GM18520 (cell line): ENCODE results near the gene COMMD9.

Experiments used
- ATAC-seq: cut with Tn5 transposase; IDR thresholded peaks from one replicate; pipeline ENCODE4 v1.9.1; 2021; ENCODE audit not compliant: unreplicated experiment

Gene COMMD9

DNA sequence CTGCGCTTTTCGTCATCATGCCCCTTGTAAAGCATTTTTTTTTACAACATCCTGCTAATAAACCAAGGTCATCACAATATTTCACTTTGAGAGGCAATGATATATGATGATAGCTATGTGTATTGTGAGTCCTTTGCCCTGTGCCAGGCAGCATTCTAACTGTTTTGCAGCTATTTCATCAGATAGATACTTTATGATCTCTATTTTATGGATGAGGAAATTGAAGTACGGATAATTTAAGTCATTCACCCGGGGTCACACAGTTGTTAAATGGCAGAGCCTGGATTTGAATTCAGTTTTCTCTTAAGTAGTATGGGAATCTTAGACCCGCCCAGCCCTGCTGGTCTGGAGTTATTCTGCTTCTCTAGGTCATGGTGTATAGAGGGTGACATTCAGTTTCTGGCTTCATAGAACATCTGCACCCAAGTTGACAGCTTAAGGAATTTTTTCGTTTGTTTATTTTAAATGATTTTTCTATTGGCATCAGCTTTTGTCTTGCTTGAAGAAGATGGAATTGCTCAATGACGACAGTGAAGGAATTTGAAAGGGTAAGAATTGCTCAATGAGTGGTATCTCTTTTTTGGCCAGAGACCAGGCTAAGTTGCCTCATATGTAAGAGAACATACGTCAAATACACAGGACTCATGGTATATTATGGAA lies 7.8 kb upstream of the COMMD9 start:
- no peak for ATAC-seq

DNA sequence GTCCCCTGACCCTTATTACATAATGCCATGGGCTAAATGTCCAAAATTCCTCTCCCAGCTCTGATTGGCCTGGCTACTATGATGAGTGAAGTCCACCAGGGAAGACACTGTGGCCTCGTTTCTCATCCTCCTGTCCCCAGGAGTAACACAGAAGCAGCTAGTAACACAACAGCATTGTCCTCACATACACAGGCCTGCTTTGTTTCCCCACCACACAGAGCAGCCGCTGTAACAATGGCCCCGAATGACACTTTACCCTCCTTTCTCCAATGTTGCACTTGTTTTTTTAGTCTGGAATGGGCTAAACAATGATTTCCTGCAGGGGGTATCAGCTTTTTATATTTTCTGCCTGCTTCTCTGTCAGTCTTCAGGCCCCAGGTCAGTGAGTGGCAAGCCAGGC lies 6.7 kb upstream of the COMMD9 start, which contains the start of gene PRR5L:
Gene PRR5L (plus strand): TSS at position 363 of the 400 bp plus-strand sequence. CDS start 104,834 bp downstream, outside the sequence.
- ATAC-seq: no peak

DNA sequence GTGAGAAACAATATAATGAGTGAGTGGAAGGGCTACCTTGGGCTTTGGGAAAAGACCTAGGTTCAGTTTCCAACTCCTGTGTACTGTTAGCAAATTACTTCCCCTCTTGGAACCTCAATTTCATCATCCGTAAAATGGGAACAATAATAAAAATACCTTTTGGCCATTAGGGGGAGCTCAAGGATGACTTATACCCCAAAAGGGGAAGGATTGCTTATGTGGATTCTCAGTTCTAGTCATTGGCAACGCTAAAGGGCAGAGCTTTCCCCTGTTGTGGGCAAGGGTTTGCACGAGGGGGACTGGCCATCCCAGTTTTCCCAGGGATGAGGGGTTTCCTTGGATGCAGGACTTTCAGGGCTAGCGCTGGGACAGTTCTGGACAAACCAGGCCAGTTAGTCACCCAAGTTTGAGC lies 3.1 kb upstream of the COMMD9 start:
- peak; percentile 35 for ATAC-seq

DNA sequence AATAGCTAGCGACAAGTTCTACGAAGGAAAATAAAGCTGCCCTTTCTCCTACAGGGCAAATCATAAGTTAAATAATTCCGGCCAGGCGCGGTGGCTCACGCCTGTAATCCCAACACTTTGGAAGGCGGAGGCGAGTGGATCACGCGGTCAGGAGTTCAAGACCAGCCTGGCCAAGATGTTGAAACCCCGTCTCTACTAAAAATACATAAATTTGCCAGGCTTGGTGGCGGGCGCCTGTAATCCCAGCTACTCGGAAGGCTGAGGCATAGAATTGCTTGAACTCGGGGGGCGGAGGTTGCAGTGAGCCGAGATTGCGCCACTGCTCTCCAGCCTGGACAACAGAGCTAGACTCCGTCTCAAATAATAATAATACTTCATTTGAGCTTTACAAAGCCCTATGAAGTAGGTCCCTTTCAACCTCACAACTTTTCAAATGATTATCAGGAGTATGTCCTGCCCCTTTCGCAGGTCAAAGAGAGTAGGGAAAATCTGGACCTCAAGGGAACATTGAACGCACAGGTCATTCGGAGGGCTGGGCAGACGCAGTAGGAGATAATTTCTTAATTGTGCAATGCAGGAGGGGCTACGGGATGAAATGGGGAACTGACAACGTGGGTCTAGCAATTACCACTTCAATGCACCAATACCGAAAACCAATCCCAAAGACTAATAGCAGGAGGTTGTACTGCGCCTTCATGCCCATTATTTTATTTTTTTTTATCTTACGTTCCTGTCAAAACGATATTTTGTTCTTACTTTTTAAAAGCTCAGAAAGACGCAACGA lies 590 bp downstream of the COMMD9 start:
- no peak for ATAC-seq

DNA sequence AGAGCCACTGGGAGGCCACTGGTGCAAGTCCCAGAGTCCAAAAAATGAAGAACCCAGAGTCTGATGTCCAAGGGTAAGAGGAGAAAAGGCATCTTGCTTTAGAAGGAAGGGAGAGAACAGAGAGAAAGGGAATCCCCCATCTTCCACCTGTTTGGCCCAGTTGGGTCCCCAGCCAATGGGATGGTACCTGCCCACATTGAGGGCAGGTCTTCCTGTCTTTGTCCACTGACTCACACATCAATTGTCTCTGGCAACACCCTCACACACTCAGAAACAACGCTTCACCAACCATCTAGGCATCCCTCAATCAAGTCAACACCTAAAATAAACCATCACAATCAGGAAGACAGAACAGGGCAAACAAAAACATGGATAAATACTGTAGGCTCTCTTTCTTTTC lies 6.3 kb downstream of the COMMD9 start:
- ATAC-seq: no peak

DNA sequence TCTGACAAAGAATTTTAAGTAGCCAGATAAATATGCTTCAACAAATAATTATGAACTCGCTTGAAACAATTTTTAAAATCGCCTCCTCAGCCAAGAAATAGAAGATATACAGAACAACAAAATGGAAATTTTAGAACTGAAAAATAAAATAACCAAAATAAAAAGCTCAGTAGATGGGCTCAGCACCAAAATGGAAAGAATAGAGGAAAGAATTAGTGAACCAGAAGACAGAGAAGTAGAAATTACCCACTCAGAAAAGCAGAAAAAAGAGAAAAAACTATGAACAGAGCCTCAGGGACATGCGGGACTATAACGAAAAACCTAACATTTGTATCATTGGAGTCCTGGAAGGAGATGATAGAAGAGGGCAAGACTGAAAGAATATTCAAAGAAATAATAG lies 7.4 kb downstream of the COMMD9 start:
- no peak for ATAC-seq

DNA sequence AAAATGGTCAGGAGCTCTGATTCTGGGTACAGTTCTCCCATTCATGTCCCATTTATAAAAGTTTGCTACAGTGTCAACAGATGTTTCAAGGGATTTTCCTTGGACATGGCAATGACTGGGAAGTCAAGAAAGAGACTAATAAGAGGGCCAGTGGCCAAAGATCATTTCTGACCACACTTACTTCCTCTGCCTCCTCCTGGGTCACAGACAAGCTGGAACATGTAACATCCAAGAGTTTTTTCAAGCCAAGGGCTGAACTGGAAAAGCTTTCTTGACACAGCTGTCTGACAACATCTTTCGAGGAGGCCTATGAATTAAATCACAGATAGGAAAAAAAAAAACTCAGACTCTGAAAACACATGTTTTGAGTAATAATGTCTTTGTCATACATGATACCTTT lies 8.7 kb downstream of the COMMD9 start:
- ATAC-seq: no peak

DNA sequence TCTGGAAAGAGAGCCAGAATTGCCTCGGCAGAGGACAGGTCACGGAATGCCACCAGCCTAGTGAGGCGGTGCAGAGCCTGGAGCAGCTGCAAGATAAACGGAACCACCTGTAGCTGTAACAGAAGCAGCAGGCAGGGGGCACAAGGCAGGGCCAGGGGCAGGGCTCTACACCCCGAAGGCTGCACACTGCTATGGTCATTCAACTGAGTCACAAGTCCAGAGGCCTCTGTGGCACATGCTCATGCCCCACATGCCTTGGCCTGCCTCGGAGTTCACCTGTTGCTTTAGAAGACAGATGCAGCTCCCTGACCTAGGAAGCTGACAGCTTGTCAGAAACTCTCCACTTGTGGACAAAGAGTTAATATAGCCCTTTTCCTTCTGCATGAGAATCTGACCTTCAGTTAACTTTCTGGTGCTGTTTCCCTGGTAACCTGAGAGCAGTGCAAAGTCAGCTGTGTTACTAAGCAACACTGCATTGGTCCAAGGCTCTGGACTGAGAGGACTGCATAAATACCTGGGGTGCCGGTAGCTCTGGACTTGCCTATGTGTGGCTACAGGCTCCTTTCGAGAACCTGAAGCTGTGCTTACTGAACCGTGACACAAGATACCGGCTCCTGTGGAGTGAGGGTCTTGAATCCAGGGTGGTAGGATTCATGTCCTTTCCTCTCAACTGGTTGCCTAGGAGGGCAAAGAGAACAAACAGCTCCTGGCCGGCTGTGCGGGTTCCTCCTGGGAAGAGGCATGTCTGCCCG lies 10.5 kb downstream of the COMMD9 start:
- no peak for ATAC-seq

DNA sequence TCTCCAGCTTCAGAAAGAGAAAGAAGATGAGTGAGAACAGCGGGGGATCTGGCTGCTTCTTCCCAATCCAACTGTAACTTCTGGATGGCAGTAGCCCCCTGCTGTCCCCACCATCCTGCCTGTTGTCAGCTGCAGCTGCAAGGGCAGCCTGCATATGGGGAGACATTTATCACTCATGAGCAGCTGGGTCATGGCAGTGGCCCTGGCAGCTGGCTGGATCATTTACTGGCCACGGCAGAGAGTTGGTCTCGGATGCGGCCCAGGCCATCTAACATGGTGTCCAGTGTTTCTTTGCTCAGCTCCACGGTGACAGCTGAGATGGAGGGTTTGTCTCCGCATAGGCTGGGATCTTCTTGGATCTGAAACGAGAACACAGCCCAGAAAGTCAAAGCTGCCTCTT lies 14.8 kb downstream of the COMMD9 start:
- no peak for ATAC-seq

DNA sequence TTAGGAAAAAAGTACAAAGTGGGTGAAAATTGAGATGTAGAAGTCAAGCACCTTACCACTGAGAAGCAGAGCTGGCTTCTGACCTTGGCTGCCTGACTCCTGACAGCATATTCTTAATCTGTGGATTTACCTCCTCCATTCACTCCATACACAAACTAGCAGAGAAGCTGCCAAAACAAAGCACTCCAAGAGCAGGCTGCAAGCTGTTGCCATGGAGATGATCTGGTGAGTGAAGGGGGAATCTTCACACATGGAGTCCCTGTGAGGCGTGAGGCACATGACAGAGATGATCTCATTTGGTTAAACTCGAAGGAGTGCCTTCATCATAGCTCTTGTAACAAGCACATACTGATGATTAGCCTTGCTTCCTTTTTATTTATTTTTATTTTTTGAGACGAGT lies 16.1 kb downstream of the COMMD9 start:
- ATAC-seq: no peak

DNA sequence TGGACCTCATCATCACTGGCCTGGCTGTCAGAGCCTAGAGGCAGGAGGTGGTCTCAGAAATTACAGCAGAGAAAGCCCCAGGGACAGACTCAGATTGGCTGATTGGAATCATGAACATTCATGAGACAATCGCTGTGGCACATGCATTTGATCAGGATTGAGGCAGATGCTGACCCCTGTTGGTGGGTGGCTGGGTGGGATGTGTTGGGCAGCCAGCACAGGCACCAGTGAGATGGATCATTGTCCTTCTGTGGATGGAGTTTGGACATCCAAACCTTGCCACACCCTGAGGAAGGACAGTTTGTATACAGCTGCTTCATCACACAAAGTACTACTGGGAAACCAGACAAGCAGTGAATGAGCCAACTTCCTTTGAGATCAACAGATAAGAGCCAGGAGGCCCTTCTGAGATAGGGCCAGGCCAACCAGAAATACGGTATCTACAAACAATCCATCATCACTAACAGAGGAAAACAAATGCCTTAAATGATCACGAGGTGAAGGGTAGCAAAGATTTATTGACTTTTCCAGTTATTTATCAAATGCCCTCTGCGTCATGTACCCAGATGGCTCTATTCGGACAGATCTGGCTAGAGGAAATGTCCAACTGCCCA lies 17.3 kb downstream of the COMMD9 start:
- ATAC-seq: no peak

DNA sequence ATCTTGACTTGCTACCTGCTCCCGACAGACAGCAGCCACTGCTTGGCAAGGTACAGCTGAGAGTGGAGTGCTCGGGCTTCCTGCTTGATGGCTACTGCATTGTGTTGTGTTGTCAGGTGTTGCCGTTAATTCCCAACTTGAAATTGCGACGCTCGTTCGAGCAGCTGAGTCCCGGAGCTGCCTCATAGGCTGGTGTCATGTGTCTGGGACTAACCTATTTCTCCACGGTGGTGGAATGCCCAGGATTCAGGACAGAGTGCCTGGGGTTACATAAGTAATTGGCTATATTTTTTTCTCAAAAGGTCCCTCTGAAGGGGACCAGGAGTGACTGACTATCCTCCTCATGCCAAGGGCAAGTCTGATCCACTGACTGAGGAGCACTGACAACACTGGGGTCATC lies 18.5 kb downstream of the COMMD9 start:
- ATAC-seq: no peak

DNA sequence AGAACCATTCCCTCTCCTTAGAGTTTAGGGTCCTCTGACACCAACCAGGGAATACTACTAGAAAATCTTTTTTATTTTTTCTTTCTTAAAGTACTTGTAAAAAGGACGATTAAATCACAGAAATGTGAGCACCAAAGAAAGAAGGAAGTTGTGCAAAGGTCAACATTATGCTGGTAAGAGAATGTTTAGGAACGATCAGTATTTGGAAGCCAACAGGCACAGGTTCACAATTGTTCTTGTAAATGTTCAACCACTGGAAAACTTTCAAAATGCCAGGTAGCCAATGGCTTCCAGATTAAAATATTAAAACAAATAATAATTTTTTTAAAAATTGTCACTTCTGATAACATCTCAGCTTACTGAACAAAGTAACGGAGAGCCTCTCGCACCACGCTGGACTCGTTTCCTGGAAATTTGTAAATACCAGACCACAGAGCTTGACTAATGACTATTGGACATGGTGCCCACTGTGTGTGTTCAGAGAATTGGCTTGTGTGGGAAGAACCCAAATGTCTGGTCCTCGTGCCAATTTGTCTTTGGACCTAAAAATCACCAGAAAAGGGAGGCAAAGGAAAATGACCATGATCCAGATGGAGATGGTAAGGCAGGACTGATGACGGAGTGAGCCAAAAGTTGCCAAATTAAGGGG lies 20.8 kb downstream of the COMMD9 start:
- no peak for ATAC-seq

DNA sequence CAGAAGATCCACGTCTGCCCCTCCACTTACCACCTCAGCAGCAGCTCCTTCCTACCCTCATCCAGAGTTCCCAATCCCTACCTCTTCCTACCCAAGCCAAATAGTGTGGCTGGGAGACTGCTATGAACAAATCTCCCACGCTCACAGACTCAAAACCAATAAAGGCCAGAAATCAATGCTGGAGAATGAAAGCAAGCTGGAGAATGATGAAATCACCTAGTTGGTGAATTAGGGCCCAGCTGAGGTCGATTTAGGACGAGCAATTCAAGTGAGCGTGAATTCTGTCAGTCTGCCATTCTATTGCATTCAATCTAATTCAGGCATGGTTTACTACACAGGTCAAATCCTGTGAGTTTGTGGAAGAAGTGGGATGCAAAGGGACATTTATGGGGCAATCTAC lies 22.5 kb downstream of the COMMD9 start:
- ATAC-seq: no peak

DNA sequence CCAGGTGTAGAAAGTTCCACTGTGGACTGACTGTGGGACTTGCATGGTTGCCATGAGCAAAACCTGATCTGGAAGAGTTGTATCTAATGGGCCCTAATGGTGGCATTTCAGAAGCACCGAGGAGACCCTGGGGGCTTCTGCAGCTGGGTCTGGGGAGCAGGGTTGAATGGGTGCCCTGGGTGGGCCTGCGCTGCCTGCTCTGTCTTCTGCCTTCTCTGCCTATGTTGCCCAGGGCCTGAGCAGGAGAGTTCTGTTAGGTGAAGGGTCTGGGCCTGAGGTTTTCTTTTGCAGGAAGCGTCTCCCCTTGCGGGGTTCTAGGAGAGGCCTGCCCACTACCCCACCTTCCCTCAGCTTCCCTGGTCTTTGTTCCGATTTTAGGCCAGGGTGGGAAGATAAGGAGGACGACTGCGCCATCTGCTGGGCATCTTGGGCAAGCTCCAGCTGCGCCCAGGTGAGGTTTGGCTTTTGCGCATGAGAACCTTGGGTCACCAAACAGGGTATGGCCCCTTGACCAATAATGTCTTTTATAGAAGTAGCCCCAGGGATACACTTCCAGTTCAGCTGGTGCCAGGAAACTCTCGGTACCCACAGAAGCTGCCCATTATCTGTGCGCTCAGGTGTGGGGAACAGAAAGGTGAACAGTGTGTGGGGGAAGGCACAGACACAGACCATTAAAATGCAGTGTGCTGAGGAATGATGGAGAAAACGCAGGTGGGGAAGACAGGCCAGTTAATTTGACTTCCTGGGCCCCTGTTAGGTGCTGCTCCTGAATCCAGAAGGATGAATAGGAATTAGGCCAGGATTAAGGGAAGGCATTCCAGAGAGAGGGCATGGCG lies 23.2 kb downstream of the COMMD9 start:
- ATAC-seq: no peak

DNA sequence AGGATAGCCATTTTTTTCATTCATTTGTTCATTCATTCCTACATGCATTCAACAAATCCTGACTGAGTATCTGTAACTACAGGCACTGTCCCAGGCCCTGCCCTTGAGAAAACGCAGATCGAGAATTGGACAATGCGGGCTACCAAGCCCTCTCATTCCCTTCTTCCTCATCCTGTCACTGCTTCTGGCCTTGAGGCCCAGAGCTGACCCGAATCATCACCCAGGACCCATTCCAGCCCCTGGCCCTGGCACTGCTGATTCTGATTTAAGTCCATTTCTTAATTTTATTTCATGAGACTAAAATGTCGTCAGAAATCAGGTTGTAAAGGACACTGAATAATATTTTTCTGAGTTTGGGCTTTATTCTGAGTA lies 24.3 kb downstream of the COMMD9 start:
- ATAC-seq: no peak

DNA sequence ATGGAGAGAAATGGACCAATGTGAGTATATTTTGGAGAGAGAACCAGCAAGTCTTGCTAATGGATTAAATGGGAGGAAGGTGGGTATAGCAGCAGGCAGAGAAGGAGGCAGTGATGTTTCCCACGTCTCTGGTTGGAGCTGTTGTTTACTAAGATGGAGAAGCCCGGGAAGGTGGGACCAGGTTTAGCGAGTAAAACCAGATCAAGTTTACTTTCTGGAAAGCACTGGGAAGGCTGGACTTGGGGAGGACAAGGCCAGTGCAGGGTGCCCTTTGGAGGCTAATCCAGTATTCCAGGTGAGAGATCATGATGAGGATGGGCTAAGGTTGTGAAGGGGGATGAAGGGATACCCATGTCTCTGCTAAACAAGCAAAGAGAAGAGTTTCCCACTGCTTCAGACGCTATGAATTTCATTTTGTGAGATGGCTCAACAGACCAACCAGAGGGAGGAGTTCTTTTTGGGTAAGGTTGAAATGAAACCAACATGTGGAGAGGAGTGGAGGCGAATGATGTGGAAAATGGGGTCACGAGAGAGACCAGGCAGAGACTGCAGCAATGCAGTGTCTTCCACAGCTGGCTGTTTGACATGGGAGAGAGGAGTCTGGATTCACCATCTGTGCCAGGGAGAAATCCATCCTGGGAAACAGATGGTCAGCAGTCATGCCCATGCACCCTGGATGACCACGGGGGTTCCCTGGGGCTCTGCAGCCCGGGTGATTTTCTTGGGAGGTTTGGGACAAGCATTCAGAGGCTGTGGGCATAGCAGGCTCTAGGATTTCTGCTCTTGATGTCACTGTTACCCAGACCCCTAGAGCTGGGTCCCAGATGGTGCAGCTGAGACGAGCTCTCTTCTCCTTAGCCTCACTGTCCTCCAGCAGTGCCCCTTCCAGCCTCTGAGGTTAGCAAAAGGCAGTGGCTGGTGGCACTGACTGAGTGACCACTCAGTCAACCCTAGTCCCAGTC lies 24.9 kb downstream of the COMMD9 start:
- no peak for ATAC-seq

DNA sequence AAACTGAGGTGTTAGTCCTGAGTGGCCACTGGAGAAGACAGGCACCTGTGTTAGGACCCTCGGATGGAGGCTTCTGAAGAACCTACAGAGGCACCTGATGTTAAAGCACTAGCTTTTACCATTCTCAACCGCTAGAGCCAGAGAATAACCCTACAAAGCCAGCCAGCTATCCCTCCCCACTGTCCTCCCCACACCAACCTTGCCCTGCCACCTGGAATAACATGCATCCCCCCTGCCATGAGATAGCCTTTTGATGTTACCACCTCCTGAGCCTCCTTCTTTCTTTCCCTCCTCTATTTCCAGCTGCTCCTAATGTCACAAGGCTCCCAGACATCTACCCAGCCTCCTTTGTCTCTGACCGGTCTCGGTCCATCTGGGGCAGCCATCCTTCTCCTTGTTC lies 28.1 kb downstream of the COMMD9 start:
- ATAC-seq: no peak

DNA sequence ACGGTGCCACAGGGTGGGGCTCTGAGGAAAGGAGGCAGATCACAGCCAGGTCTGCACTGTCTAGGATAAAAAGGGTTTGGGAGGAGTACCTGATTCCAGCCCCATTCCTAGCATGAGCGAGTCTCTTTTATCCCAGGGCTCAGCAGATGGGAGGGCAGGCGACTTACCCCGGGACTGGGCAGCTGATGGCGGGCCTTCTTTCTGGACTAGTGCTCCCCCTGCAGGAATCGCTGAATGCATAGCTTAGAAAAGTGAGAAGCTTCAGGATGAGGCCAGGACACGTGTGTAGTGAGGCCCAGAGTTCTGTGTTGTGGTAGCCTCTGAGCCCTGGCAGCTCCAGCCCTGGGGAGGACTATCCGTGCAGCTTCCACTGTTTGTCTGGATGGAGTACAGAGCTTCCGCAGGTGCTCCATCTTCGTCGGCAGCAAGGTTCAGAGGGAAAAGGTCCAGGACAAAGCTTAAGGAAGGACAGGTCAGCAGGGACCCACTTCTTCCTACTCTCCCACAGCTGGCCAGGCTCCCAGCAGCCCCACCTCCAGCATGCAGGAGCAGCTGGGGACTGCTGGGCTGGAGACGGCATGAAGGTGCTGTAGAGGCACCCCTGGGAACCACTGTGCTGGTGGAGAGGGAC lies 30.4 kb downstream of the COMMD9 start:
- no peak for ATAC-seq
